Measurements from ENCODE around the gene UNC45A. TPM values are rescaled to one million over a fixed set of nuclear protein-coding genes. Genes with fewer than 3 reads are reported as not detected.

The UNC45A gene
- total and polyA plus RNA-seq, 2 of the 13 experiments (the other 11 are each of a cell fraction or from before 2014, with no cell fraction given): 33.8 to 39.7 TPM

- TF ChIP-seq ZNF414 (CRISPR knock-in tag; IDR thresholded peaks at IDR 0.05) (0 out of 2 replicates have a peak, but pooled peaks have one; percentile 39), RELA (CRISPR knock-in tag; IDR thresholded peaks at IDR 0.05) (no peak), ARID3A (IDR thresholded peaks at IDR 0.05; ENCODE audit: low read depth, low read length) (no peak), ZNF713 (CRISPR knock-in tag; IDR thresholded peaks at IDR 0.05) (no peak), NFRKB (IDR thresholded peaks at IDR 0.05) (no peak), HMGXB3 (CRISPR knock-in tag; IDR thresholded peaks at IDR 0.05; ENCODE audit: borderline replicate concordance) (no peak), SIX4 (CRISPR knock-in tag; IDR thresholded peaks at IDR 0.05) (no peak), ZNF235 (CRISPR knock-in tag; IDR thresholded peaks at IDR 0.05; ENCODE audit: borderline replicate concordance) (0 out of 2 replicates have a peak, but pooled peaks have one; percentile 56), THAP11 (CRISPR knock-in tag; IDR thresholded peaks at IDR 0.05) (peak; percentile 70; the same call in 1 of the 2 replicates), RFXAP (CRISPR knock-in tag; IDR thresholded peaks at IDR 0.05; ENCODE audit: borderline replicate concordance) (no peak), ELF3 (CRISPR knock-in tag; IDR thresholded peaks at IDR 0.05) (no peak), MTERF4 (CRISPR knock-in tag; IDR thresholded peaks at IDR 0.05) (no peak), POLR2AphosphoS5 (IDR thresholded peaks at IDR 0.05; ENCODE audit: low read depth, low read length) (peak; percentile 58), ZNF740 (CRISPR knock-in tag; IDR thresholded peaks at IDR 0.05) (0 out of 2 replicates have a peak, but pooled peaks have one; percentile 47), ZNF652 (CRISPR knock-in tag; IDR thresholded peaks at IDR 0.05; ENCODE audit: borderline replicate concordance, low read depth) (no peak), TEF (CRISPR knock-in tag; IDR thresholded peaks at IDR 0.05) (no peak), ETV6 (CRISPR knock-in tag; conservative IDR thresholded peaks at IDR 0.05) (no peak), TFDP2 (CRISPR knock-in tag; IDR thresholded peaks at IDR 0.05) (0 out of 2 replicates have a peak, but pooled peaks have one; percentile 21)
These were observed 41.7 kb upstream of the UNC45A start (continued) for GRCh38 chr15:90893175-90894090.

All from HepG2 (cell line).